ENCODE results near the gene TTC9. TPM values are rescaled to one million over a fixed set of nuclear protein-coding genes. Genes with fewer than 3 reads are reported as not detected.
A peak's percentile ranks its signal among the peaks of the same experiment; 100 is the strongest.

The TTC9 gene
- total RNA-seq, 3 donors from 2014 or later (not counting 1 experiment from before 2014, with no cell fraction given), result 2.4 to 5.6 (median 3.8) TPM

- Histone ChIP-seq H3K9me3 (ENCODE audit: control insufficient read depth, insufficient read depth, low read length) (no peaks in the 10 kb centered on the region), H3K36me3 (ENCODE audit: control insufficient read depth, insufficient read depth, low read length) (peaks cover 37% of the 10 kb centered on the region), H3K27ac (ENCODE audit: low read length) (no peak overlapping the region), H3K4me1 (ENCODE audit: control insufficient read depth, insufficient read depth, low read length) (peaks cover 8% of the 10 kb centered on the region), H3K4me3 (ENCODE audit: low read length) (no peak overlapping the region), H3K27me3 (ENCODE audit: control insufficient read depth, insufficient read depth, low read length) (no peaks in the 10 kb centered on the region)
- Mint-ChIP-seq H3K27me3 (ENCODE audit: low read depth in 2 of 2) (peaks cover 0 to 3% of the 10 kb centered on the region in 2 donors), H3K4me3 (peak overlapping the region; percentile 57), H3K4me1 (peaks cover 26 to 34% of the 10 kb centered on the region in 2 donors), H3K27ac (peak overlapping the region in 1 of 2 donors; percentile 24), H3K9me3 (no peaks in the 10 kb centered on the region), H3K36me3 (peaks cover 4% of the 10 kb centered on the region)
- TF ChIP-seq CTCF (IDR thresholded peaks at IDR 0.05), result no peak
- intact Hi-C loops (cut with micrococcal nuclease), result no loop called here
- DNase-seq (no peak), ATAC-seq (no peak)
- WGBS (ENCODE audit: insufficient coverage), result 100% methylated on average over 1 of the region's 3 CpGs
Observed at GRCh38 chr14:70597731-70598130, 44.0 kb upstream of the TTC9 start.

GRCh38 chr14:70599345-70599744 is 42.4 kb upstream of the TTC9 start:
- H3K4me3 Mint-ChIP-seq, result peak overlapping the region; percentile 100
- intact Hi-C loops (cut with micrococcal nuclease), result no loop called here
- 24% methylated on average over 1 of the region's 1 CpG for WGBS (ENCODE audit: insufficient coverage)
- no peak for ATAC-seq
- peak overlapping the region; percentile 95 to 98 for H3K27ac Mint-ChIP-seq
- H3K9me3 Mint-ChIP-seq, result no peaks in the 10 kb centered on the region
- no peaks in the 10 kb centered on the region for H3K9me3 ChIP-seq (ENCODE audit: control insufficient read depth, insufficient read depth, low read length)
- DNase-seq, result no peak
- no peaks in the 10 kb centered on the region for H3K36me3 Mint-ChIP-seq
- H3K4me1 ChIP-seq (ENCODE audit: control insufficient read depth, insufficient read depth, low read length), result peaks cover 8% of the 10 kb centered on the region
- H3K36me3 ChIP-seq (ENCODE audit: control insufficient read depth, insufficient read depth, low read length), result peaks cover 22% of the 10 kb centered on the region
- H3K27me3 Mint-ChIP-seq (ENCODE audit: low read depth in 2 of 2), result peaks cover 0 to 7% of the 10 kb centered on the region in 2 donors
- H3K4me1 Mint-ChIP-seq, result peaks cover 26 to 34% of the 10 kb centered on the region in 2 donors
- no peak for TF ChIP-seq CTCF (IDR thresholded peaks at IDR 0.05)
- no peak overlapping the region for H3K27ac ChIP-seq (ENCODE audit: low read length)
- no peaks in the 10 kb centered on the region for H3K27me3 ChIP-seq (ENCODE audit: control insufficient read depth, insufficient read depth, low read length)
- H3K4me3 ChIP-seq (ENCODE audit: low read length), result no peak overlapping the region

GRCh38 chr14:70600382-70601157 is 41.1 kb upstream of the TTC9 start, which contains the start of gene MED6:
MED6 (minus strand) TSS chr14:70600655; CDS start chr14:70600637, 18 bp downstream.
- peaks cover 8% of the 10 kb centered on the region for H3K4me1 ChIP-seq (ENCODE audit: control insufficient read depth, insufficient read depth, low read length)
- DNase-seq (peak; percentile 87 to 96), ATAC-seq (peak; percentile 96 to 100 (median 99))
- intact Hi-C loops (cut with micrococcal nuclease), result no loop called here
- under 1% methylated on average over 41 of the region's 43 CpGs for WGBS (ENCODE audit: insufficient coverage)
- no peaks in the 10 kb centered on the region for H3K9me3 Mint-ChIP-seq
- H3K27me3 Mint-ChIP-seq (ENCODE audit: low read depth in 2 of 2), result peaks cover 0 to 8% of the 10 kb centered on the region in 2 donors
- no peaks in the 10 kb centered on the region for H3K9me3 ChIP-seq (ENCODE audit: control insufficient read depth, insufficient read depth, low read length)
- H3K27ac Mint-ChIP-seq, result peak within 1 kb of the TSS; percentile 95 to 98
- no peak for TF ChIP-seq CTCF (IDR thresholded peaks at IDR 0.05)
- H3K27me3 ChIP-seq (ENCODE audit: control insufficient read depth, insufficient read depth, low read length), result no peaks in the 10 kb centered on the region
- peak within 1 kb of the TSS; percentile 57 for H3K4me3 ChIP-seq (ENCODE audit: low read length)
- H3K4me1 Mint-ChIP-seq, result peaks cover 26 to 34% of the 10 kb centered on the region in 2 donors
- H3K27ac ChIP-seq (ENCODE audit: low read length), result peak within 1 kb of the TSS; percentile 71
- peaks cover 10% of the 10 kb centered on the region for H3K36me3 ChIP-seq (ENCODE audit: control insufficient read depth, insufficient read depth, low read length)
- peak within 1 kb of the TSS; percentile 100 for H3K4me3 Mint-ChIP-seq
- no peaks in the 10 kb centered on the region for H3K36me3 Mint-ChIP-seq
